H9 (cell line): ENCODE data around the gene CXCL12. TPM values are rescaled to one million over a fixed set of nuclear protein-coding genes. Genes with fewer than 3 reads are reported as not detected.

ENCODE experiments used
- DNase-seq: peaks from one replicate; pipeline ENCODE4 v3.0.0-alpha.2; 2017
- H2AFZ ChIP-seq: one replicate; pipeline ENCODE4 v1.6.1; 2013; ENCODE audit warnings: mild to moderate bottlenecking, low read length, control low read depth, moderate library complexity
- H2AK5ac ChIP-seq: 2 replicates; pipeline ENCODE4 v1.6.1; 2013; ENCODE audit warnings: low read length, control low read depth, mixed read lengths; ENCODE audit not compliant: insufficient read length
- H2BK120ac ChIP-seq: one replicate; pipeline ENCODE4 v1.6.1; 2013; ENCODE audit warnings: low read depth, mild to moderate bottlenecking, low read length, control low read depth, inconsistent platforms; ENCODE audit not compliant: poor library complexity, severe bottlenecking
- H2BK12ac ChIP-seq: 2 replicates; pipeline ENCODE4 v1.6.1; 2013; ENCODE audit warnings: low read length, control low read depth, mixed read lengths, low read depth; ENCODE audit not compliant: insufficient read length
- H2BK15ac ChIP-seq: 2 replicates; pipeline ENCODE4 v1.6.1; 2013; ENCODE audit warnings: low read depth, low read length, control low read depth
- H2BK20ac ChIP-seq: one replicate; pipeline ENCODE4 v1.6.1; 2013; ENCODE audit warnings: low read depth, mild to moderate bottlenecking, low read length, control low read depth, inconsistent platforms; ENCODE audit not compliant: poor library complexity, severe bottlenecking
- H2BK5ac ChIP-seq: 2 replicates; pipeline ENCODE4 v1.6.1; 2013; ENCODE audit warnings: low read length, control low read depth, mixed read lengths; ENCODE audit not compliant: insufficient read length
- H3K14ac ChIP-seq: 2 replicates; pipeline ENCODE4 v1.6.1; 2013; ENCODE audit warnings: low read length, control low read depth; ENCODE audit not compliant: insufficient read depth
- H3K18ac ChIP-seq: 2 replicates; pipeline ENCODE4 v1.6.1; 2013; ENCODE audit warnings: low read depth, mild to moderate bottlenecking, mixed read lengths, low read length, control low read depth; ENCODE audit not compliant: insufficient read length
- H3K23ac ChIP-seq: 2 replicates; pipeline ENCODE4 v1.6.1; 2013; ENCODE audit warnings: low read length, control low read depth, mixed read lengths, low read depth; ENCODE audit not compliant: insufficient read length
- H3K23me2 ChIP-seq: 2 replicates; pipeline ENCODE4 v1.6.1; 2013; ENCODE audit warnings: low read depth, mild to moderate bottlenecking, mixed read lengths, low read length, control low read depth; ENCODE audit not compliant: insufficient read length, poor library complexity, severe bottlenecking
- H3K27ac ChIP-seq: 2 replicates; pipeline ENCODE4 v1.5.1; 2013; ENCODE audit warnings: low read length, control low read depth, mixed read lengths, low read depth; ENCODE audit not compliant: insufficient read length
- H3K27me3 ChIP-seq: 2 replicates; pipeline ENCODE4 v1.6.1; 2013; ENCODE audit warnings: low read length, control low read depth, inconsistent platforms; ENCODE audit not compliant: insufficient read depth
- H3K4ac ChIP-seq: 2 replicates; pipeline ENCODE4 v1.6.1; 2013; ENCODE audit warnings: low read depth, mild to moderate bottlenecking, control low read depth, inconsistent platforms, low read length, moderate library complexity
- H3K4me1 ChIP-seq: 2 replicates; pipeline ENCODE4 v1.6.1; 2013; ENCODE audit warnings: low read length, control low read depth, inconsistent platforms; ENCODE audit not compliant: insufficient read depth
- H3K4me2 ChIP-seq: 2 replicates; pipeline ENCODE4 v1.6.1; 2013; ENCODE audit warnings: low read length, control low read depth, mixed read lengths; ENCODE audit not compliant: insufficient read length, insufficient read depth
- H3K56ac ChIP-seq: 2 replicates; pipeline ENCODE4 v1.6.1; 2013; ENCODE audit warnings: low read depth, mild to moderate bottlenecking, mixed read lengths, low read length, control low read depth; ENCODE audit not compliant: insufficient read length
- H3K79me1 ChIP-seq: 2 replicates; pipeline ENCODE4 v1.6.1; 2013; ENCODE audit warnings: low read depth, mild to moderate bottlenecking, moderate library complexity, low read length, control low read depth, inconsistent platforms; ENCODE audit not compliant: insufficient read depth, poor library complexity, severe bottlenecking
- H3K79me2 ChIP-seq: 2 replicates; pipeline ENCODE4 v1.6.1; 2013; ENCODE audit warnings: low read length, control low read depth, inconsistent platforms; ENCODE audit not compliant: insufficient read depth
- H3K9ac ChIP-seq: 2 replicates; pipeline ENCODE4 v1.6.1; 2013; ENCODE audit warnings: low read length, control low read depth, mixed read lengths; ENCODE audit not compliant: insufficient read length; ENCODE audit errors: extremely low read depth
- H3K9me3 ChIP-seq: one replicate; pipeline ENCODE4 v1.6.1; 2013; ENCODE audit warnings: low read depth, low read length, inconsistent platforms; ENCODE audit not compliant: control insufficient read depth
- H3T11ph ChIP-seq: one replicate; pipeline ENCODE4 v1.6.1; 2013; ENCODE audit warnings: mild to moderate bottlenecking, low read length, control low read depth, inconsistent platforms
- H4K20me1 ChIP-seq: one replicate; pipeline ENCODE4 v1.6.1; 2013; ENCODE audit not compliant: control insufficient read depth, insufficient read length, insufficient read depth
- H4K5ac ChIP-seq: 2 replicates; pipeline ENCODE4 v1.6.1; 2013; ENCODE audit warnings: low read depth, mild to moderate bottlenecking, mixed read lengths, low read length, control low read depth; ENCODE audit not compliant: insufficient read length
- H4K8ac ChIP-seq: replicated peaks from 2 replicates; pipeline ENCODE4 v1.6.1; 2013; ENCODE audit warnings: low read length, control low read depth, mixed read lengths, low read depth; ENCODE audit not compliant: insufficient read length
- H4K91ac ChIP-seq: 2 replicates; pipeline ENCODE4 v1.6.1; 2013; ENCODE audit warnings: low read depth, mild to moderate bottlenecking, moderate library complexity, mixed read lengths, low read length, control low read depth; ENCODE audit not compliant: insufficient read length
- H3K27ac Mint-ChIP-seq, 3 experiments: 2 replicates in 2 of 3; 3 replicates in 1 of 3; pipeline ENCODE4 v1.8.0; 2020 to 2021; ENCODE audit warnings: mixed read lengths in 3 of 3, mild to moderate bottlenecking in 1 of 3, moderate library complexity in 1 of 3
- H3K27me3 Mint-ChIP-seq: 2 replicates; pipeline ENCODE4 v1.8.0; 2021; ENCODE audit warnings: low read depth, mild to moderate bottlenecking, moderate library complexity, mixed read lengths
- H3K36me3 Mint-ChIP-seq, 3 experiments: 2 replicates in 2 of 3; 3 replicates in 1 of 3; pipeline ENCODE4 v1.8.0; 2020 to 2021; ENCODE audit warnings: low read depth in 3 of 3, mixed read lengths in 3 of 3; ENCODE audit not compliant: insufficient read depth in 1 of 3
- H3K4me1 Mint-ChIP-seq, 2 experiments: 2 replicates each; pipeline ENCODE4 v1.8.0; 2020; ENCODE audit warnings: mixed read lengths in 2 of 2
- H3K4me3 Mint-ChIP-seq, 2 experiments: 2 replicates in 1 of 2; 3 replicates in 1 of 2; pipeline ENCODE4 v1.8.0; 2020 to 2021; ENCODE audit warnings: mild to moderate bottlenecking in 2 of 2, mixed read lengths in 2 of 2, moderate library complexity in 1 of 2
- H3K9me3 Mint-ChIP-seq, 2 experiments: 2 replicates in 1 of 2; 3 replicates in 1 of 2; pipeline ENCODE4 v1.8.0; 2020; ENCODE audit warnings: mild to moderate bottlenecking in 2 of 2, mixed read lengths in 2 of 2, moderate library complexity in 1 of 2
- WGBS: extraction: QIAGEN DNeasy Blood & Tissue Kit; methylation state at CpG from one replicate; pipeline ENCODE4 v1.1.7; 2013; ENCODE audit warnings: missing lambda C conversion rate, low lambda C conversion rate, mixed read lengths; ENCODE audit not compliant: insufficient read length; ENCODE audit errors: extremely low coverage; 5-methylcytosine and 5-hydroxymethylcytosine counted together
- total RNA-seq: library from RNA; stranded (reverse); gene quantifications from 2 replicates; pipeline ENCODE4 v1.2.1, GENCODE V29; 2021
- TF ChIP-seq, protein P1 (sequence below): fragments of 200-600 bp; sonication (generic); conservative IDR thresholded peaks from 3 replicates; pipeline ENCODE4 v1.8.0; 2021; ENCODE audit warnings: antibody characterized with exemption, mild to moderate bottlenecking

CXCL12 gene
- total RNA-seq, 1 experiment from 2014 or later, result 28.3 TPM

DNA sequence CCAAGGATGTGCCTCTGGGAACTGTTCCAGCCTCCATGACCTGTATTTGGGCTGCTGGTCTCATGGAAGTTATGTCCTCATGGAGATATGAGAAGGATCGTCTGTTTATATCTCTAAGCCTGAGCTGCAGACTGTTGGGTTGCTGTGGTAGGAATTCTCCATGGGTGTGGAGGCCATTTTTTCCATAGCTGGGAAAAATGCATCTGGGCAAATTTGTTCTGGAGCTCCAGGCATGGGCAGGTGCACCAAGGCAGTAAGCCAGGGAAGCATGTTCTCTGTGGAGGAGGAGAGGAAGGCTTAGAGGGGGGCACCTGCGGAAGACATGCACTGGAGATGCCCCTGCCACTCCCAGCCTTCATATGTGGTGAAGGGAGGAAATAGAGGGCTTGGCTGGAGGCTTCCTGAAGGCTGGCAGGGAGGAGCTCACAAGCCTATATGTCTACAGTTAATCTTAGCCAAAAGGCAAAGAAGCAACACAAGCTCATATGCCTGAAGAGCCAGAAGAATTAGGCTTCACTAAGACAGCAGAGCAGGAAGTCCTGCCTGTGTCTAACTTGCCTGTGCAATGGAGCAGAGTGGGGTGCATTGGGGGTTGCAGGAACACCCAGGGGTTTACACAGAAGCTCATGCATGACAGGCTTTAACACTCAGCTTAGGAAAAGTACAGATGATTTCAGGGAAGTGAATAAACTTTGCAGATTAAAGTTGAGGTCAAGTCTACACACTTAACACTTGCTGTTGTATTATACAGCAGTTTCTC lies 35.1 kb upstream of the CXCL12 start:
- H4K91ac ChIP-seq, result no peak overlapping the region
- no peak overlapping the region for H3K4ac ChIP-seq
- no peaks in the 10 kb centered on the region for H3K9me3 ChIP-seq
- H4K20me1 ChIP-seq, result no peaks in the 10 kb centered on the region
- H2BK5ac ChIP-seq, result no peak overlapping the region
- Mint-ChIP-seq H3K4me1 (peaks cover 10 to 14% of the 10 kb centered on the region in 2 experiments), H3K27ac (no peak overlapping the region; a peak in 1 of 7 replicates), H3K4me3 (no peak overlapping the region), H3K36me3 (peaks cover 4 to 10% (median 6%) of the 10 kb centered on the region in 3 experiments; a peak in 5 of 7 replicates), H3K9me3 (peaks cover 7 to 16% of the 10 kb centered on the region in 2 experiments), H3K27me3 (peaks cover 8% of the 10 kb centered on the region)
- WGBS, result no CpG with 5 or more reads among the region's 2 CpGs
- H3K27me3 ChIP-seq, result no peaks in the 10 kb centered on the region
- H3K23ac ChIP-seq, result no peak overlapping the region
- H3K18ac ChIP-seq, result no peak overlapping the region
- no peak overlapping the region for H4K5ac ChIP-seq
- no peak overlapping the region for H3K56ac ChIP-seq
- no peak overlapping the region for H2BK12ac ChIP-seq
- no peaks in the 10 kb centered on the region for H3K79me1 ChIP-seq
- H2BK20ac ChIP-seq, result no peak overlapping the region
- H3K14ac ChIP-seq, result no peak overlapping the region
- H3T11ph ChIP-seq, result no peak overlapping the region
- TF ChIP-seq, protein P1, sequence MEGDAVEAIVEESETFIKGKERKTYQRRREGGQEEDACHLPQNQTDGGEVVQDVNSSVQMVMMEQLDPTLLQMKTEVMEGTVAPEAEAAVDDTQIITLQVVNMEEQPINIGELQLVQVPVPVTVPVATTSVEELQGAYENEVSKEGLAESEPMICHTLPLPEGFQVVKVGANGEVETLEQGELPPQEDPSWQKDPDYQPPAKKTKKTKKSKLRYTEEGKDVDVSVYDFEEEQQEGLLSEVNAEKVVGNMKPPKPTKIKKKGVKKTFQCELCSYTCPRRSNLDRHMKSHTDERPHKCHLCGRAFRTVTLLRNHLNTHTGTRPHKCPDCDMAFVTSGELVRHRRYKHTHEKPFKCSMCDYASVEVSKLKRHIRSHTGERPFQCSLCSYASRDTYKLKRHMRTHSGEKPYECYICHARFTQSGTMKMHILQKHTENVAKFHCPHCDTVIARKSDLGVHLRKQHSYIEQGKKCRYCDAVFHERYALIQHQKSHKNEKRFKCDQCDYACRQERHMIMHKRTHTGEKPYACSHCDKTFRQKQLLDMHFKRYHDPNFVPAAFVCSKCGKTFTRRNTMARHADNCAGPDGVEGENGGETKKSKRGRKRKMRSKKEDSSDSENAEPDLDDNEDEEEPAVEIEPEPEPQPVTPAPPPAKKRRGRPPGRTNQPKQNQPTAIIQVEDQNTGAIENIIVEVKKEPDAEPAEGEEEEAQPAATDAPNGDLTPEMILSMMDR, result no peak
- H2BK120ac ChIP-seq, result no peak overlapping the region
- no peak overlapping the region for H3K4me2 ChIP-seq
- no peak overlapping the region for H4K8ac ChIP-seq
- no peak overlapping the region for H2BK15ac ChIP-seq
- no peak for DNase-seq
- H3K27ac ChIP-seq, result no peak overlapping the region
- no peak overlapping the region for H2AFZ ChIP-seq
- no peaks in the 10 kb centered on the region for H3K23me2 ChIP-seq
- no peaks in the 10 kb centered on the region for H3K79me2 ChIP-seq
- H3K9ac ChIP-seq, result no peak overlapping the region
- no peaks in the 10 kb centered on the region for H3K4me1 ChIP-seq
- no peak overlapping the region for H2AK5ac ChIP-seq
